Fibroblast of villous mesenchyme (primary cell): Measurements from ENCODE around the gene KCNJ4. TPM values are rescaled to one million over a fixed set of nuclear protein-coding genes. Genes with fewer than 3 reads are reported as not detected.

Experiments used
- DNase-seq: peaks from one replicate; pipeline ENCODE4 v3.0.0-alpha.2; 2010; ENCODE audit warnings: low read depth
- H3K4me3 ChIP-seq: 2 replicates; pipeline ENCODE4 v1.5.1; 2011; ENCODE audit warnings: low read depth, mild to moderate bottlenecking, low read length
- total RNA-seq: library from RNA; depleted of rRNA; stranded (reverse); fragments of >200 nt; gene quantifications from 2 replicates; pipeline ENCODE4 v1.2.3, GENCODE V29; 2012
- TF ChIP-seq, protein P1 (sequence below): IDR thresholded peaks from 2 replicates; pipeline ENCODE4 v1.5.1; 2012; ENCODE audit warnings: low read depth, mild to moderate bottlenecking, low read length; ENCODE audit not compliant: insufficient read depth

Gene KCNJ4
- total RNA-seq, 1 donor: not detected

DNA sequence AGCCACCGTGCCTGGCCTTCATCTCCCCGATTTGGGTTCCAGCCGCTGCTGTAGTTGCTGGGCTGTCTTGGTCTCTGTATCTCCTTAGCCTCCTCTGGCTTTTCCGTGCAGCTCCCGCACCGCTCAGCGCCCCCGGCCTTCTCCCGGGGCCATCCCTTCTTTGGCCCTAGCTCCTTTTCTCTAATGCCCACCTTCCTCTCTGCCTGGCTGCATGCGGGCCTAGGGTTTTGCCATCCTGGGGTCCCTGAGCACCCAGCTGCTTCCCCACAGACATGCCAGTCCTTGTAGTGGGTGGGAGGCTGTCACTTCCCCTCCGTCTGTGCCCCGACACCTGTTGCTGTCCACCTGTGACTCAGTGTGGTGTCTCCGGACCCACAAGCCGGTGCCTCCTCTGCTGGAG, 36.4 kb downstream of the KCNJ4 start:
- TF ChIP-seq, protein P1, sequence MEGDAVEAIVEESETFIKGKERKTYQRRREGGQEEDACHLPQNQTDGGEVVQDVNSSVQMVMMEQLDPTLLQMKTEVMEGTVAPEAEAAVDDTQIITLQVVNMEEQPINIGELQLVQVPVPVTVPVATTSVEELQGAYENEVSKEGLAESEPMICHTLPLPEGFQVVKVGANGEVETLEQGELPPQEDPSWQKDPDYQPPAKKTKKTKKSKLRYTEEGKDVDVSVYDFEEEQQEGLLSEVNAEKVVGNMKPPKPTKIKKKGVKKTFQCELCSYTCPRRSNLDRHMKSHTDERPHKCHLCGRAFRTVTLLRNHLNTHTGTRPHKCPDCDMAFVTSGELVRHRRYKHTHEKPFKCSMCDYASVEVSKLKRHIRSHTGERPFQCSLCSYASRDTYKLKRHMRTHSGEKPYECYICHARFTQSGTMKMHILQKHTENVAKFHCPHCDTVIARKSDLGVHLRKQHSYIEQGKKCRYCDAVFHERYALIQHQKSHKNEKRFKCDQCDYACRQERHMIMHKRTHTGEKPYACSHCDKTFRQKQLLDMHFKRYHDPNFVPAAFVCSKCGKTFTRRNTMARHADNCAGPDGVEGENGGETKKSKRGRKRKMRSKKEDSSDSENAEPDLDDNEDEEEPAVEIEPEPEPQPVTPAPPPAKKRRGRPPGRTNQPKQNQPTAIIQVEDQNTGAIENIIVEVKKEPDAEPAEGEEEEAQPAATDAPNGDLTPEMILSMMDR: no peak
- no peak overlapping the region for H3K4me3 ChIP-seq
- no peak for DNase-seq

DNA sequence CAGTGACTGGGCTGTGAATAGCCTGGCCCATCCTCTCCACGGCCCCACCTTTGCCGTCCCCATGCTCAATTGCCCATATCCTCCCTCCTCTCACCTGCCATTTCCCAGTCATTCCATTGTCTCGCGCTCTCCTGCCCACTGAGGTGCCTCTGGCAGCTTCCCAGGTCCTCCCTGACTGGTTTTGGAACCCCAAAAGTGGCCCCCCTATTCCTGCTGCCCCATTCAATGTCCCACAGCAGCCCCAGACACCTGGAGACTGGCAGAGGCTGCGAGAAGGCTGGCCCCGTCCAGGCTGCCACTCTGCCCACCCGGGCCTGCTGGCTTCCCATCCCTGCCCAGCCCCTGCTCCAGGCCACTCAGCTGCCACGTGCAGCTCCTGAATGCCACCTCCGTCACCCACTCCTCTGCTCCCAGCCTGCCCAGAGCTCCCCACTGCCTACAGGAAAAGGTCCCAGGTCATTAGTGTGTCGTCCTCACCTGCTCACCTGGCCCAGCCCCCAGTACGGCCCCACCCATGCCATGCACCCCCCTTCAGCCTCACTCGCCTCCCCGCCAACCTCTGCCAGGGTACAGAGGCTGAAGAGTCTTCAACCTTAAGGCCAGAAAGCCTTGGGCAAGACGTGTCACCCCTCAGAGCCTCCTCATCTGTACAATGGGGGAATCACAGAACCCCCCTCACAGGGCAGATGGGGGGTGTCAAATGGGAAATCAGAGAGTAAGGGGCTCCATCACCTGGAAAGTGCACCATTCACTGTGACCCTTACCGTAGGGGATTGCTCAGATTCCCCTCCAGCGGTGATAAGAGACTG, 37.5 kb downstream of the KCNJ4 start:
- DNase-seq: no peak
- no peak overlapping the region for H3K4me3 ChIP-seq
- TF ChIP-seq, protein P1: no peak

DNA sequence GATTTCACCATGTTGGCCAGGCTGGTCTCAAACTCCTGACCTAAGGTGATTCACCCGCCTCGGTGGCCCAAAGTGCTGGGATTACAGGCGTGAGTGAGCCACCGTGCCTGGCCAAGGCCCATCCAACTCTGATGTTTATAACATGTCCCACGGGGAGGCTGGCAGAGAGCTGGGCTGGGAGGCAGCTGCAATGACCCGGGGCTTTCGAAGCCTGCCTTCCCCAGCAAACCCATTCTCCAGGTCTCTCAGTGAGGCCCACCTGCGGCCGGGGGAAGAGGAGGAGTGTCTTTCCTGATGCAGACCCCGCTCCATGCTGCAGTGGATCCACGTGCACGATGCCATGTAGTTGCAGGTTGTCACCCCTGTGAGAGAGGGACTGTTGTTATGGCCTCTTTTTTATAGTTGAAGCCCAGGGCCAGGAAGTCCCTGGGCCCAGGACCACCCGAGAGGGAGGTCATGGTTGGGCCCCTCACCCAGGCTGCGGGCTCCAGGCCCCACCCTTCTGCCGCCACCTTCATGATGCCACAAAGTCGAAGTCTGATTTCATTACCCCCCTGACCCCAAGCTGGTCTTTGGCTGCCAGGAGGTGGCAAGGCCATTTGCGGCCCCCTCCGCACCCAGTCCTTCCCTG, 38.3 kb downstream of the KCNJ4 start:
- TF ChIP-seq, protein P1: no peak
- DNase-seq: no peak
- H3K4me3 ChIP-seq: no peak overlapping the region

DNA sequence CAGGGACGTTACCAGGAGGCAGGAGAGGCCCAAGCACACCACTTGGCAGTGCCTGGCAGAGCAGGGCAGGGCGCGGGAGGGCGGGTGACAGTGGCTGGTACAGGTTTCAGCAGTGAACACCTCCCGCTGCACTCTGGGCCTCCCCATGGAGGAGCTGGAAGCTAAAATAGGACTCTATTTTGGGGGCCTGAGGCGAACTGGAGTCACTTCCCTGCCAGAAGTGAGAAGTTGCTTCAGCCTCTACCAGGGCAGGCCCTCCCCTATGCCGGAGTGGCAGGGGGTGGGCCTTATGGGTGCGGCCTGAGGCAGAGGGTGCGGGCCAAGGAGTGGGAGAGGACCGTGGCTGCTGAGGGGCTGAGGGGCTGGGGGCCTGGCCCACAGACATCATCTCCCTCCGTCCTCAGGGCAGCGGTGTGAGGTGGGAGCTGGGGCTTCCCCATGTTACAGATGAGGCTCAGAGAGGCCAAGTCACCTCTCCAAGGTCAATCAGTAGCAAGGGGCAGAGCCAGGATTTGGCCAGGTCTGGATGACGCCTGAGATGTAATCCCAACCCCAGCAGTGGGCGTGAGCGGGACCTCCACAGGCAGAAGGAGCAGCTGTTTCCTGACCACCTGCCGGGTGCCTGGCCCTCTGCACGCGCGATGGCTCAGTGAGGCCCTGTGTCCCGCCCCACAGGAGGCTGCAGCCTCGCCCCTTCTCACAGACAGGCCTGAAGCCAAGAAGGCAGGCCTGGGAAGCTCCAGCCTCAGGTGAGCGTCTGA, 39.3 kb downstream of the KCNJ4 start:
- H3K4me3 ChIP-seq: no peak overlapping the region
- TF ChIP-seq, protein P1: no peak
- DNase-seq: no peak

DNA sequence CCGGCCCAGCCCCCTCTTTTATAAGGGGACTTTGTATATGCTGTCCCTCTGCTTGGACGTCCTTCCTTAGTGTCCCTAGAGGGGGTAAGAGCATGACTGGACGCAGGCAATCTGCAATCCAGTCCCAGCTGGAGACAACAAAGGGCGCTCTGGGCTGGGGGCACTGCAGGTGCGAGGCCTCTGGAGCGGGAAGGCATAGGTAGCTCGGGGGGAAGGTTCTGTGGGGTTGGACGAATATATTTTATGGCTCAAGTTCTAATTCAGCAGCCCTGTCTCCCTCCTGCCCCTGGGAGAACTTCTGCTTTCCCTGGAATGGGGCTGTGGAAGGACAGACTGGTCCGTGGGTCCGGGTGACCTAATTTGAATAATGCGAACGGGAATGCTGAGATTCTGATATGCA, 40.0 kb downstream of the KCNJ4 start:
- TF ChIP-seq, protein P1: no peak
- no peak for DNase-seq
- no peak overlapping the region for H3K4me3 ChIP-seq

DNA sequence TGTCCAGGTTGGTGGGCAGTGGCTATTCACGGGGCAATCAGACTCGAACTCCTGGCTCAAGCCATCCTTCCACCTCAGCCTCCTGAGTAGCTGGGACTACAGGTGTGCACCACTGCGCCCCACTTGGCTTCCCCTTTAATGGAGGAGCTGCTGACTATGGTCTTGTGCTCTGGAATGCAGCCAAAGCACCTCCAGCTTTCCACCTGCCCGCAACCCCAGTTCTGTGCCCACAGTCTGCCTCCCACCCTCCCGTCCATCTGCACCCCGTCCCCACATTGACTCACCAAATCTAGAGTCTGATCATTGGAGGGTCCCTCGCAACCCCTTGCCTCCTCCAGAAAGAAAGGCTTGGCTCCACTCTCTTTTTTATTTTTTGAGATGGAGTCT, 41.0 kb downstream of the KCNJ4 start:
- DNase-seq: no peak
- TF ChIP-seq, protein P1: no peak
- no peak overlapping the region for H3K4me3 ChIP-seq
